Effector memory CD4-positive, alpha-beta T cell (primary cell): ENCODE results near the gene RNF220.
"Not testable (repeated sequence)": the region's sequence is repeated elsewhere in the genome, so short reads cannot be mapped to it uniquely, and the experiment has no call there.

Experiments used
- DNase-seq, 3 donors: peaks; one replicate each; pipeline ENCODE4 v3.0.0-alpha.2; 2020
- H3K27ac ChIP-seq: 2 replicates; pipeline ENCODE4 v1.7.0; 2013; ENCODE audit warnings: mild to moderate bottlenecking, low read length, moderate library complexity; ENCODE audit not compliant: insufficient read depth, poor library complexity, severe bottlenecking
- H3K27me3 ChIP-seq: replicated peaks from 2 replicates; pipeline ENCODE4 v1.7.0; 2013; ENCODE audit warnings: mild to moderate bottlenecking, low read length; ENCODE audit not compliant: insufficient read depth, control insufficient read depth, poor library complexity, severe bottlenecking
- H3K36me3 ChIP-seq: 2 replicates; pipeline ENCODE4 v1.7.0; 2013; ENCODE audit warnings: mild to moderate bottlenecking, low read length, moderate library complexity; ENCODE audit not compliant: control insufficient read depth, insufficient read depth
- H3K4me1 ChIP-seq: 2 replicates; pipeline ENCODE4 v1.7.0; 2013; ENCODE audit warnings: low read length, mild to moderate bottlenecking; ENCODE audit not compliant: control insufficient read depth, insufficient read depth, poor library complexity, severe bottlenecking
- H3K4me3 ChIP-seq: 2 replicates; pipeline ENCODE4 v1.7.0; 2013; ENCODE audit warnings: low read length, low read depth, mild to moderate bottlenecking; ENCODE audit not compliant: insufficient read depth, poor library complexity, severe bottlenecking
- H3K9me3 ChIP-seq: 2 replicates; pipeline ENCODE4 v1.7.0; 2013; ENCODE audit warnings: mild to moderate bottlenecking, low read length, moderate library complexity; ENCODE audit not compliant: control insufficient read depth

RNF220 gene

GRCh38 chr1:44559913-44560312 is 154.9 kb downstream of the RNF220 start:
- Histone ChIP-seq H3K27ac (no peak overlapping the region), H3K4me3 (no peak overlapping the region), H3K27me3 (no peaks in the 10 kb centered on the region), H3K4me1 (no peaks in the 10 kb centered on the region), H3K9me3 (no peaks in the 10 kb centered on the region), H3K36me3 (no peaks in the 10 kb centered on the region)
- no peak for DNase-seq

DNA sequence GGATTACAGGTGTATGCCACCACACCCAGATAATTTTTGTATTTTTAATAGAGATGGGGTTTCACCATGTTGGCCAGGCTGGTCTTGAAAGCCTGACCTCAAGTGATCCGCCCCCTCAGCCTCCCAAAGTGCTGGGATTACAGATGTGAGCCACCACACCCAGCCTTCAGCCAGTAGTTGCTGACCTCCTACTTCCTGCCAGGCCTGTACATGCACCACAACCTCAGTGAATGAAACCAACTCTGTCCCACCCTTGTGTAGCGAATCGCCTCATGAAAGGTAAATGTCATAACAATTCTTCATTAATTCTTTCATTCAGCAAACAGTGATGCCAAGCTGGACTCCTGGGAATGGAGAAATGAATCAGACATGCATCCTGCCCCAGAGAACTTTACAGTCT is 155.6 kb downstream of the RNF220 start:
- H3K4me3 ChIP-seq, H3K4me1 ChIP-seq, DNase-seq, H3K27ac ChIP-seq, H3K9me3 ChIP-seq, H3K36me3 ChIP-seq, H3K27me3 ChIP-seq: not testable (repeated sequence)

DNA sequence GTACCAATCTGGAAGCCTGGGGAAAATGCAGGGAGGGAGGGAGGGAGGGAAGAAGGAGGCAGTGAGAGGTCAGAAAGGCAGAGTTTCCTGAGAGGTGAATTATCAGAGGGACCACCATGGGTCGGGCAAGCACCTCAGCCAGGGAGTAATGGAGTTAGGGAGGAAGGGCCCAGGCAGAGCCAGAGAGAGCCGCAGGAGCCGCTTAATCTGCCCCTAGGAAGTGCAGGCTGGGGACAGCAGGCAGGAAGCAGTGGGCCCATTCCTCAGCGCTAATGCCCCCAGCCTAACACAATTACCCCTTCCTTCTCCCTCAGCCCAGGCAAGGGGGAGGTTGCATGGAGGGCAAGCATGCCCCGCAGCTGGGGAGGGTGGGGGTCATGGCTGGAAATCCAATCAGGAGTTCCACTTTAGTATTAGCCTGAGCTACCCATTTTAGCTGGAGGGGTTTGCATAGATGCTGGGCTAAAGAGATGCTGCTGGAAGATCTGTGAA is 160.2 kb downstream of the RNF220 start:
- Histone ChIP-seq H3K27me3 (no peaks in the 10 kb centered on the region), H3K36me3 (no peaks in the 10 kb centered on the region), H3K4me3 (no peak overlapping the region), H3K9me3 (no peaks in the 10 kb centered on the region), H3K27ac (no peak overlapping the region), H3K4me1 (no peaks in the 10 kb centered on the region)
- DNase-seq = no peak

GRCh38 chr1:44565833-44566232 is 160.8 kb downstream of the RNF220 start:
- DNase-seq = no peak
- Histone ChIP-seq H3K27me3 (no peaks in the 10 kb centered on the region), H3K4me3 (no peak overlapping the region), H3K27ac (no peak overlapping the region), H3K4me1 (no peaks in the 10 kb centered on the region), H3K36me3 (no peaks in the 10 kb centered on the region), H3K9me3 (no peaks in the 10 kb centered on the region)

GRCh38 chr1:44566281-44567046 is 161.4 kb downstream of the RNF220 start:
- Histone ChIP-seq H3K27me3 (no peaks in the 10 kb centered on the region), H3K4me1 (no peaks in the 10 kb centered on the region), H3K4me3 (no peak overlapping the region), H3K9me3 (no peaks in the 10 kb centered on the region), H3K36me3 (no peaks in the 10 kb centered on the region), H3K27ac (no peak overlapping the region)
- DNase-seq = no peak

DNA sequence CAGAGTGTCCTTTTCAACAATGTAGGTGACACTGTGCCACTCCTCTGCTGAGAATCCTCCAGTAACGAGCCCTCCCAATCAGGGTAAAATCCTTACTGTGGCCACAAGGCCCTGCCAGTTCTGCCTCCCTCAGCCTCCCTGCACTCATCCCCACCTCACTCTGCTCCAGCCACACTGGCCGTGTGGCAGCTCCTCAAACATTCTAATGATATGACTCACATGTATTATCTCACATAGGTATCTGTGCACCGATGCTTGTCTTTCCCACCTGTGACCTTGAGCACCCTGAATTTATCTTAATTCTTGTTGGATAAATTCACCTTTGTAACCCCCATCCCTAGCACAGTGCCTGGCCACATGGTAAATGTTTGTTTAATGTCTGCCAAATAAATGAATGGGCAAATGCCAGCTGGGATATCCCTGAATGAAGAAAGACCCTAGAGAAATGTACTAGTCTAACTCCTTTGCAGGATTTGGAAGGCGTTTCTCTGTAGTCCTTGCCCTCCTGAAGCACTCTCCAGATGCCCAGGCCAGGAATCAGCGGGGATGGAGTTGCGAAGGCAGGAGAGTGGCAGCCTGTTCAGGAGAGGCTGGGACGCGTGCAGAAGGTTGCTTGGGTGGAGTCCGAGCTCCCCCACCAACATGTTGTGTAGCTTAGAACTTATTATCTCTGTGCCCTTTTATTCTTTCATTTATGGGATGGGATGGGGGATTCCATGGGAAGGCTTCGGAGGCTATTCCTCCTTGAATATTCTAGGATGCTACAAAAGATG is 163.3 kb downstream of the RNF220 start:
- Histone ChIP-seq H3K4me1 (no peaks in the 10 kb centered on the region), H3K27ac (no peak overlapping the region), H3K9me3 (no peaks in the 10 kb centered on the region), H3K36me3 (no peaks in the 10 kb centered on the region), H3K27me3 (no peaks in the 10 kb centered on the region), H3K4me3 (no peak overlapping the region)
- DNase-seq = no peak

DNA sequence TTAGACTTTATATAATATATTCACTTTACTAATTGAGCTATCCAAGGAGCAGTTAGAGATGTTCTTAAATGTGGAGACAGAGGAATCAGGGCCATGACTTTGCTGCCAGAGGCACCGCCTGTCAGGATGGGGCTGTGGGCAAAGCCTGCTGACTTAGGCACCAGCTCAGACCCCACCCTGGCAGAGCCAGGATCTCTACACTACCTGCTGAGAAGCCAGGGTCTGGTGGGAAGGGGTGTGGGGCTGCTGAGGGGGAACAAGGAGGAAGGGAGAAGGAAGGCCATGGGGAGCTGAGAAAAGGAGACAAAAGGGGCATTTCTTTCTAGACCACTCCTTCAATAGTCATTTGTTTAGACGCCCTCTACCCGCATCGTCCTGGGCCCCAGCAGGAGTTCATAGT is 164.4 kb downstream of the RNF220 start:
- no peak for DNase-seq
- H3K9me3 ChIP-seq = no peaks in the 10 kb centered on the region
- H3K27me3 ChIP-seq = no peaks in the 10 kb centered on the region
- no peak overlapping the region for H3K27ac ChIP-seq
- no peaks in the 10 kb centered on the region for H3K36me3 ChIP-seq
- H3K4me1 ChIP-seq = no peaks in the 10 kb centered on the region
- no peak overlapping the region for H3K4me3 ChIP-seq

- DNase-seq = no peak
- H3K27me3 ChIP-seq = no peaks in the 10 kb centered on the region
These were observed 166.9 kb downstream of the RNF220 start for GRCh38 chr1:44571712-44572571.

GRCh38 chr1:44572572-44572879 is 167.5 kb downstream of the RNF220 start:
- H3K27ac ChIP-seq = no peak overlapping the region
- H3K4me1 ChIP-seq = no peaks in the 10 kb centered on the region
- DNase-seq = no peak
- no peaks in the 10 kb centered on the region for H3K9me3 ChIP-seq
- H3K36me3 ChIP-seq = no peaks in the 10 kb centered on the region
- H3K4me3 ChIP-seq = no peak overlapping the region
- H3K27me3 ChIP-seq = no peaks in the 10 kb centered on the region

More at GRCh38 chr1:44571712-44572571, 166.9 kb downstream of the RNF220 start:
- Histone ChIP-seq H3K4me1 (no peaks in the 10 kb centered on the region), H3K36me3 (no peaks in the 10 kb centered on the region), H3K27ac (no peak overlapping the region), H3K9me3 (no peaks in the 10 kb centered on the region), H3K4me3 (no peak overlapping the region)
